IPS-20b (cell line): ENCODE measurements around the gene RWDD4.

Source experiments
- H3K27ac ChIP-seq: one replicate; pipeline ENCODE4 v1.5.1; 2013; ENCODE audit warnings: low read length
- H3K27me3 ChIP-seq: 2 replicates; pipeline ENCODE4 v1.6.1; 2013; ENCODE audit warnings: mild to moderate bottlenecking, low read length, inconsistent platforms; ENCODE audit not compliant: insufficient read depth
- H3K36me3 ChIP-seq: 2 replicates; pipeline ENCODE4 v1.6.1; 2013; ENCODE audit warnings: low read depth, mild to moderate bottlenecking, inconsistent platforms, low read length, moderate library complexity; ENCODE audit not compliant: insufficient read depth
- H3K4me1 ChIP-seq: 2 replicates; pipeline ENCODE4 v1.6.1; 2013; ENCODE audit warnings: mild to moderate bottlenecking, control low read depth, inconsistent platforms, low read length, moderate library complexity; ENCODE audit not compliant: insufficient read depth
- H3K4me3 ChIP-seq: 2 replicates; pipeline ENCODE4 v1.5.1; 2013; ENCODE audit warnings: mild to moderate bottlenecking, low read length, inconsistent platforms
- H3K9ac ChIP-seq: 2 replicates; pipeline ENCODE4 v1.6.1; 2013; ENCODE audit warnings: low read depth, mild to moderate bottlenecking, inconsistent platforms, low read length, moderate library complexity
- H3K9me3 ChIP-seq: 2 replicates; pipeline ENCODE4 v1.6.1; 2013; ENCODE audit warnings: mild to moderate bottlenecking, low read depth, low read length, inconsistent platforms; ENCODE audit not compliant: insufficient read depth

The RWDD4 gene

GRCh38 chr4:183596067-183596757, 62.8 kb downstream of the RWDD4 start:
- no peaks in the 10 kb centered on the region; the same call in 1 of the 2 replicates for H3K9me3 ChIP-seq
- H3K9ac ChIP-seq = no peak overlapping the region
- H3K36me3 ChIP-seq = no peaks in the 10 kb centered on the region
- no peak overlapping the region for H3K4me3 ChIP-seq
- H3K27ac ChIP-seq = no peak overlapping the region
- H3K27me3 ChIP-seq = no peaks in the 10 kb centered on the region
- H3K4me1 ChIP-seq = no peaks in the 10 kb centered on the region

GRCh38 chr4:183594823-183595222, 64.2 kb downstream of the RWDD4 start:
- no peaks in the 10 kb centered on the region for H3K27me3 ChIP-seq
- no peak overlapping the region for H3K4me3 ChIP-seq
- H3K9ac ChIP-seq = no peak overlapping the region
- H3K9me3 ChIP-seq = no peaks in the 10 kb centered on the region; the same call in 1 of the 2 replicates
- H3K4me1 ChIP-seq = no peaks in the 10 kb centered on the region
- no peak overlapping the region for H3K27ac ChIP-seq
- H3K36me3 ChIP-seq = no peaks in the 10 kb centered on the region

- no peaks in the 10 kb centered on the region for H3K27me3 ChIP-seq
- no peak overlapping the region for H3K9ac ChIP-seq
- H3K4me1 ChIP-seq = no peaks in the 10 kb centered on the region
- no peak overlapping the region for H3K4me3 ChIP-seq
- H3K9me3 ChIP-seq = no peaks in the 10 kb centered on the region; the same call in 1 of the 2 replicates
- H3K36me3 ChIP-seq = no peaks in the 10 kb centered on the region
- no peak overlapping the region for H3K27ac ChIP-seq
These were observed 67.7 kb downstream of the RWDD4 start for GRCh38 chr4:183591301-183591700.
